ENCODE measurements around the gene GAS2L1.

Gene GAS2L1

DNA sequence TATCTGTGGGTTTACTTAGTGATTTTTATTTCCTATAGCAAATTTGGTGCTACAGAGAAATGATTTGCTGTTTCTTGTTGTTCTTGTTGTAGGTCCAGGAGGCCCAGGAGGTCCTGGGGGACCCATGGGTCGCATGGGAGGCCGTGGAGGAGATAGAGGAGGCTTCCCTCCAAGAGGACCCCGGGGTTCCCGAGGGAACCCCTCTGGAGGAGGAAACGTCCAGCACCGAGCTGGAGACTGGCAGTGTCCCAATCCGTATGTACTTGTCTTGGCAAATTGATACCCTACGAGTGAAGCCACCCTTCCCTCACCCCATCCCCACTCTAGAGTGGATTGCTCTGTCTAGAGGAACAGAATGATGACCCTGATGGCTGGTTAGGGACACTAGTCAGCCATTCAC, 7.8 kb upstream of the GAS2L1 start:
- H3K4me3 ChIP-seq (ENCODE audit: low read depth, low read length): no peak overlapping the region
- DNase-seq (ENCODE audit: low read depth): no peak
- TF ChIP-seq POLR2A (IDR thresholded peaks at IDR 0.05; ENCODE audit: extremely low read depth, insufficient read length): no peak
- TF ChIP-seq, protein P1, sequence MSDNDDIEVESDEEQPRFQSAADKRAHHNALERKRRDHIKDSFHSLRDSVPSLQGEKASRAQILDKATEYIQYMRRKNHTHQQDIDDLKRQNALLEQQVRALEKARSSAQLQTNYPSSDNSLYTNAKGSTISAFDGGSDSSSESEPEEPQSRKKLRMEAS (IDR thresholded peaks at IDR 0.05; ENCODE audit: low read depth, low read length): no peak

GRCh38 chr22:29299136-29299900, 7.1 kb upstream of the GAS2L1 start:
- TF ChIP-seq POLR2A (IDR thresholded peaks at IDR 0.05; ENCODE audit: extremely low read depth, insufficient read length) (no peak), CTCF (IDR thresholded peaks at IDR 0.05; ENCODE audit: low read depth, low read length) (no peak), MYC (IDR thresholded peaks at IDR 0.05; ENCODE audit: low read depth, low read length) (no peak)
- TF ChIP-seq, protein P1 (IDR thresholded peaks at IDR 0.05; ENCODE audit: low read depth, low read length): no peak
- no peak overlapping the region for H3K4me3 ChIP-seq (ENCODE audit: low read depth, low read length)
- no peak for DNase-seq (ENCODE audit: low read depth)

DNA sequence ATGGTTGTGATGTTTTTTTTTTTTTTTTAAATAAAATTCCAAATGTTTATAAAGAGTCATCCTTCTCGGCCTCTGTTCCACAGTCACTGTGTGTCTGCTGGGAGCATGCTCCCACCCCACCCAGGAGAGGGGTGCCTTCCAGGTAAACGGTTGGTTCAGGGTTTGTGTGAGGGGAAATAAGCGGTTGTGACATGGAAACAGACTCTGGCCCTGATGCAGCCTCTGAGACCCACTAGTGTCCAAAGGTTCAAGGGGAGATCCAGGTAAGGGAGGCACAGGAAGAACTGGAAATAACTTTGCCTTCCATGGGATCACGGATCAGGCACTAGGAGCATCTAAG, 6.0 kb upstream of the GAS2L1 start:
- TF ChIP-seq, protein P1 (IDR thresholded peaks at IDR 0.05; ENCODE audit: low read depth, low read length): no peak
- TF ChIP-seq CTCF (IDR thresholded peaks at IDR 0.05; ENCODE audit: low read depth, low read length) (no peak), POLR2A (IDR thresholded peaks at IDR 0.05; ENCODE audit: extremely low read depth, insufficient read length) (no peak), MYC (IDR thresholded peaks at IDR 0.05; ENCODE audit: low read depth, low read length) (no peak)
- no peak for DNase-seq (ENCODE audit: low read depth)
- H3K4me3 ChIP-seq (ENCODE audit: low read depth, low read length): no peak overlapping the region

DNA sequence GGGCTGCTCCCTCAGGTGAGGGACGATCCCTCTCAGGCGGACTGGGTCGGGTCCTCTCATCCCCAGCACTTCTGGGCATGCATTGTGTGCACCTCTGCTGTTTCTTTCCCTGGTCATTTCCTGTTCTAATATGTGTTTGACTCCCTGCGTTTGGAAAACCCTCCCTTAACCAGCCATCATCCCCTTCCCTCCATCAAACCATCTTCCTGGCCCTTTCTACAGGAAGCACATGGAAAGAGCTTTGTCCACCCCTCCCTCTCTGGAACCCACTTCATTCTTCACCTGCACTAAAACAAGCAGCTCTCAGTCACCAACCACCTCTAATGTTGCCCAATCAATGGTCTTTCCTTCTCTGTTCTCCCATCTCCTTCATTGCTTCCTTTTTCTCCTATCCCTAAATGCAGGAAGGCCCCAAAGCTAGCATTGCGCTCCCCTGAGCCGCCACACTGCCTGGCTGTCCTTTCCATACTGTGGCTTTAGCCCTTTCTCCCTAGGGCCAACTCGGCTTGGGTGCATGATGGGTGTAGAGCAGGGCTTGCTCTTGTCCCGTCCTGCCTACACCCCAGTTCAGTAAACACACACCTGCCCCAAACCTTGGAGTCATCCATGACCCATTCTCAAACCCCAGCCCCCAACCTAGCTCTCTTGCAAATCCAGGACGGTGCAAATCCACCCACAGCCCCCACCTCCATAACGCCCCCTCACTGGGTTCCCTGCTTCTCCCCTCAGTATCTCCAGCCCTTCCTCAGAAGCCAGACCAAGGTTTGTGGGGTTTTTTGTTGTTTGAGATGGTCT, 5.4 kb upstream of the GAS2L1 start:
- DNase-seq (ENCODE audit: low read depth): peak; percentile 27
- no peak overlapping the region for H3K4me3 ChIP-seq (ENCODE audit: low read depth, low read length)
- TF ChIP-seq, protein P1 (IDR thresholded peaks at IDR 0.05; ENCODE audit: low read depth, low read length): no peak
- TF ChIP-seq MYC (IDR thresholded peaks at IDR 0.05; ENCODE audit: low read depth, low read length) (no peak), POLR2A (IDR thresholded peaks at IDR 0.05; ENCODE audit: extremely low read depth, insufficient read length) (no peak), CTCF (IDR thresholded peaks at IDR 0.05; ENCODE audit: low read depth, low read length) (no peak)

DNA sequence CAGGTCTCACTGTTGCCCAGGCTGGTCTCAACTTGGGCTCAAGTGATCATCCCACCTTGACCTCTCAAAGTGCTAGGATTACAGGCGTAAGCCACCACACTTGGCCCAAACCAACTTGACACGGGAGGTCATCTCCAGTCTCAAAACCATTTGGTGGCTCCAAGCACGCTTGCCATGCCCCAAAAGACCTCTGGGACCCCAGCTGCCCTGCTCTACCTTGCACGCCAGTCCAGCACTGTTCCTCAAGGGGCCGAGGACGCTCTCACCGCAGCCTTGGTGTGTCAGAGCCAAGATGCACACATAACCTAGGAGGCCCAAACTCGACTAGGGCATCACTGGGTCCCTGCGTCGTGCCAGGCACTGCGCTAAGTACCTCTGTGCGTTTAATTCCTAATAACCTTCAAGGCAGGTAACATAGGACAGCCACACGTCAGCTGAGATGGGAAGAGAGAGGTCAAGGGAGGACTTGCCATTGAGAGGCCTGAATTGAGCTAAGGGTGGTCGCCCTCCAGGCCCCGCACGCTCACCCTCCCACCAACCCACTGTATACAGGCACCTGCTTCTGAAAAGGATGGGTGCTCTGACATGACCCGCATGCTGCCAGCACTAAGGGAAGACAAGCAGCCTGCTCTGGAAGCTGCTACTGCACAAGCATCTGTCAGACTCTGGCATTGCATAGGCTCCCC, 4.6 kb upstream of the GAS2L1 start:
- H3K4me3 ChIP-seq (ENCODE audit: low read depth, low read length): no peak overlapping the region
- no peak for TF ChIP-seq CTCF (IDR thresholded peaks at IDR 0.05; ENCODE audit: low read depth, low read length)
- TF ChIP-seq MYC (IDR thresholded peaks at IDR 0.05; ENCODE audit: low read depth, low read length): no peak
- TF ChIP-seq, protein P1 (IDR thresholded peaks at IDR 0.05; ENCODE audit: low read depth, low read length): no peak
- TF ChIP-seq POLR2A (IDR thresholded peaks at IDR 0.05; ENCODE audit: extremely low read depth, insufficient read length): no peak
- DNase-seq (ENCODE audit: low read depth): peak; percentile 27

- DNase-seq (ENCODE audit: low read depth): no peak
Observed at GRCh38 chr22:29302402-29302680, 4.1 kb upstream of the GAS2L1 start.

More at GRCh38 chr22:29302402-29302680, 4.1 kb upstream of the GAS2L1 start:
- no peak for TF ChIP-seq MYC (IDR thresholded peaks at IDR 0.05; ENCODE audit: low read depth, low read length)
- TF ChIP-seq, protein P1 (IDR thresholded peaks at IDR 0.05; ENCODE audit: low read depth, low read length): no peak
- TF ChIP-seq CTCF (IDR thresholded peaks at IDR 0.05; ENCODE audit: low read depth, low read length): no peak
- TF ChIP-seq POLR2A (IDR thresholded peaks at IDR 0.05; ENCODE audit: extremely low read depth, insufficient read length): no peak
- no peak overlapping the region for H3K4me3 ChIP-seq (ENCODE audit: low read depth, low read length)

Measured in NB4 (cell line).